Activated CD4-positive, alpha-beta memory T cell treated with anti-CD3 and anti-CD28 coated beads for 36 hours (primary cell): ENCODE results near the gene FSIP1. TPM values are rescaled to one million over a fixed set of nuclear protein-coding genes. Genes with fewer than 3 reads are reported as not detected.

Experiments used
- CTCF ChIA-PET: fragments of 350-600 bp; sonication (Branson Sonifier 250); formaldehyde crosslinking; loops from one replicate; lab custom pipeline; 2021; ENCODE audit warnings: antibody characterized with exemption, inconsistent platforms; lab: Charles Lee
- POLR2A ChIA-PET: fragments of 350-600 bp; sonication (Branson Sonifier 250); formaldehyde crosslinking; loops from one replicate; lab custom pipeline; 2021; ENCODE audit warnings: antibody characterized with exemption; lab: Charles Lee
- DNase-seq: peaks from one replicate; pipeline ENCODE4 v3.0.0-alpha.2; 2020
- H3K27ac Mint-ChIP-seq: one replicate; pipeline ENCODE4 v1.8.0; 2021; ENCODE audit warnings: mixed read lengths
- H3K27me3 Mint-ChIP-seq: one replicate; pipeline ENCODE4 v1.8.0; 2021; ENCODE audit warnings: mixed read lengths
- H3K36me3 Mint-ChIP-seq: one replicate; pipeline ENCODE4 v1.8.0; 2021; ENCODE audit warnings: mixed read lengths
- H3K4me1 Mint-ChIP-seq: one replicate; pipeline ENCODE4 v1.8.0; 2021; ENCODE audit warnings: low read depth, mixed read lengths
- H3K4me3 Mint-ChIP-seq: one replicate; pipeline ENCODE4 v1.8.0; 2021; ENCODE audit warnings: mild to moderate bottlenecking, mixed read lengths
- H3K9me3 Mint-ChIP-seq: one replicate; pipeline ENCODE4 v1.8.0; 2021; ENCODE audit warnings: mixed read lengths
- intact Hi-C: fragments of 100-400 bp; cut with micrococcal nuclease; formaldehyde crosslinking; loops from one replicate; pipeline ENCODE4 v1.15.1; 2023
- total RNA-seq, 2 experiments: library from RNA; stranded (reverse); gene quantifications; one replicate each; pipeline ENCODE4 v1.2.3, GENCODE V29; 2021

Gene FSIP1
- total RNA-seq, 2 experiments from 2014 or later = 0.29 to 0.68 TPM

DNA sequence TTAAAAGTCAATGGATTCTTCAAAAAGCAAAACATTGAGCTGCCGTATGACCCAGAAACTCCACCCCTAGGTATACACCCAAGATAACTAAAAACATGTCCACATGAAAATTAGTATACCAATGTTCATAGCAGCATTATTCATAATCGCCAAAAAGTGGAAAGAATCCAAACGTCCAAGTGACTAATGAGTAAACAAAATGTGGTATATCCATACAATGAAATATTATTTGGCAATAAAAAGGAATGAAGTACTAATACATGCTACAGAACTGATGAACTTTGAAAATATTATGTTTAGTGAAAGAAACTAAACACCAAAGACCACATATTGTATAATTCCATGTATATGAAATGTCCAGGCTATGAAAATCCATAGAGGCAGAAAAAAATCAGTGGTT lies 123.9 kb downstream of the FSIP1 start:
- CTCF ChIA-PET = interaction anchor here (1.1 kb wide), 1 partner anchor 27 kb away, joined by 3 read pairs; no protein-coding TSS in a partner anchor
- intact Hi-C loops = no loop called here
- no peaks in the 10 kb centered on the region for H3K36me3 Mint-ChIP-seq
- H3K27me3 Mint-ChIP-seq = peaks cover 5% of the 10 kb centered on the region
- no peak for DNase-seq
- H3K4me1 Mint-ChIP-seq = no peaks in the 10 kb centered on the region
- no peak overlapping the region for H3K27ac Mint-ChIP-seq
- POLR2A ChIA-PET = no interaction called here
- H3K4me3 Mint-ChIP-seq = no peak overlapping the region
- no peaks in the 10 kb centered on the region for H3K9me3 Mint-ChIP-seq

GRCh38 chr15:39657668-39658067 lies 125.0 kb downstream of the FSIP1 start:
- H3K9me3 Mint-ChIP-seq = no peaks in the 10 kb centered on the region
- intact Hi-C loops = no loop called here
- no peaks in the 10 kb centered on the region for H3K4me1 Mint-ChIP-seq
- no peak overlapping the region for H3K4me3 Mint-ChIP-seq
- no peak overlapping the region for H3K27ac Mint-ChIP-seq
- no peaks in the 10 kb centered on the region for H3K36me3 Mint-ChIP-seq
- ChIA-PET CTCF (interaction anchor here (0.6 kb wide), 1 partner anchor 458 kb away, joined by 3 read pairs; no protein-coding TSS in a partner anchor), POLR2A (no interaction called here)
- peaks cover 5% of the 10 kb centered on the region for H3K27me3 Mint-ChIP-seq
- DNase-seq = no peak

DNA sequence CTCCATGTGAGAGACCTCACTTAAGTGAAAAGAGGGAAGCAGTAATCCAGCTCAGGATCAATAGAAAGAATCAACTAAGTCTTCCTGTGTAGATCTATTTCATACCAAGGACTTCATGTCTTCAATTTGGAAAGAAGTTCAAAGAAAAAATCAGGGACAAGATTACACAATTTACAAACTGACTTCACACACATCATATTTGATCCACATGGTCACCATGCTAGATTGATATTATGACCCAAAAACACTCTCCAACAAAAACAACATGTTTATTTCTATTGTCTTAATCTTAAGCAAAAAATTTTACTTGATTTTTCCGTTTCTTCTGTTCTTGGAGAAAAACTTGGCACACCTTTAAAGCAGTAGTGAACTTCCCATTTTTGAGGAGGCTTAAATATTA lies 125.5 kb downstream of the FSIP1 start:
- Mint-ChIP-seq H3K4me3 (no peak overlapping the region), H3K4me1 (no peaks in the 10 kb centered on the region), H3K27ac (no peak overlapping the region), H3K27me3 (peaks cover 5% of the 10 kb centered on the region), H3K36me3 (no peaks in the 10 kb centered on the region), H3K9me3 (no peaks in the 10 kb centered on the region)
- DNase-seq = no peak
- ChIA-PET CTCF (no interaction called here), POLR2A (no interaction called here)
- intact Hi-C loops = no loop called here

DNA sequence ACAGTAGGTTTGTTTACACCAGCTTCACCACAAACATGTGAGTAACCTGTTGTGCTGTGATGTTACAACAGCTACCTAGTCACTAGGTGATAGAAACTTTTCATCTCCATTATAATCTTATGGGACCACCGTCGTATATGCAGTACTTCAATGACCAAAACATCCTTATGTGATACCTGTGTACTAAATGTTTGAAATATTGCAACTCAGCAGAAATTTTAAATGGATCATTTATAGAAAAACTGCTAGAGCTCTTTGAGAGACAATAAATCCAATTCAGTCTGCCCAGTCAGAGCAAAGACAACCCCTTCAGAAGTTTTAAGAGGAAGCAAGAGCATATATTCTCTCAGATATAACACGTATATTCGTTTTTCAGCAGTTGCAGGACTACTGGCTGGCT lies 128.3 kb downstream of the FSIP1 start:
- Mint-ChIP-seq H3K4me1 (no peaks in the 10 kb centered on the region), H3K36me3 (no peaks in the 10 kb centered on the region)
- intact Hi-C loops = no loop called here

GRCh38 chr15:39651881-39652280 lies 130.8 kb downstream of the FSIP1 start:
- H3K4me1 Mint-ChIP-seq = no peaks in the 10 kb centered on the region
- CTCF ChIA-PET = no interaction called here
- intact Hi-C loops = no loop called here
- H3K27me3 Mint-ChIP-seq = no peaks in the 10 kb centered on the region
- H3K36me3 Mint-ChIP-seq = no peaks in the 10 kb centered on the region
- H3K4me3 Mint-ChIP-seq = no peak overlapping the region
- no peak overlapping the region for H3K27ac Mint-ChIP-seq
- H3K9me3 Mint-ChIP-seq = no peaks in the 10 kb centered on the region
- POLR2A ChIA-PET = no interaction called here
- no peak for DNase-seq

More for the DNA sequence above, 128.3 kb downstream of the FSIP1 start:
- Mint-ChIP-seq H3K27ac (no peak overlapping the region), H3K4me3 (no peak overlapping the region), H3K27me3 (peaks cover 5% of the 10 kb centered on the region), H3K9me3 (no peaks in the 10 kb centered on the region)
- ChIA-PET POLR2A (no interaction called here), CTCF (interaction anchor here (0.5 kb wide), 1 partner anchor 133 kb away, joined by 4 read pairs; no protein-coding TSS in a partner anchor)
- DNase-seq = no peak

GRCh38 chr15:39651295-39651694 lies 131.3 kb downstream of the FSIP1 start:
- intact Hi-C loops = no loop called here
- Mint-ChIP-seq H3K36me3 (no peaks in the 10 kb centered on the region), H3K4me3 (no peak overlapping the region), H3K27me3 (no peaks in the 10 kb centered on the region), H3K4me1 (no peaks in the 10 kb centered on the region), H3K27ac (no peak overlapping the region), H3K9me3 (no peaks in the 10 kb centered on the region)
- DNase-seq = no peak
- ChIA-PET CTCF (no interaction called here), POLR2A (no interaction called here)

GRCh38 chr15:39649757-39650156 lies 132.9 kb downstream of the FSIP1 start:
- no peak overlapping the region for H3K4me3 Mint-ChIP-seq
- no peak for DNase-seq
- no peaks in the 10 kb centered on the region for H3K4me1 Mint-ChIP-seq
- POLR2A ChIA-PET = no interaction called here
- no peaks in the 10 kb centered on the region for H3K27me3 Mint-ChIP-seq
- CTCF ChIA-PET = interaction anchor here (1.1 kb wide), 1 partner anchor 36 kb away, joined by 4 read pairs; no protein-coding TSS in a partner anchor
- intact Hi-C loops = no loop called here
- no peaks in the 10 kb centered on the region for H3K9me3 Mint-ChIP-seq
- H3K36me3 Mint-ChIP-seq = no peaks in the 10 kb centered on the region
- no peak overlapping the region for H3K27ac Mint-ChIP-seq

DNA sequence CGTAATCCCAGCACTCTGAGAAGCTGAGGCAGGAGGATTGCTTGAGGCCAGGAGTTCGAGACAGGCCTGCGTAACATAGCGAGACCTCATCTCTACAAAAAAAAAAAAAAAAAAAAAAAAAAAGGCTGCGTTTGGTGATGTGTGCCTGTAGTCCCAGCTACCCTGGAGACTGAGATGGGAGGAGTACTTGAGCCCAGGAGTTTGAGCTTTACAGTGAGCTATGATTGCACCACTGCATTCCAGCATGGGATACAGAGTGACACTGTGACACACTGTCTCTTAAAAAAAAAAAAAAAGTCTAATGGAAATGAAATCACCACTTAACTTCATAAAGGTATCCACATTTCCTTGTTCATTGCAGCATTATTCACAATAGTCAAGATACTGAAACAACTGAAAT lies 136.2 kb downstream of the FSIP1 start:
- intact Hi-C loops = no loop called here
- peaks cover 18% of the 10 kb centered on the region for H3K4me1 Mint-ChIP-seq
- H3K9me3 Mint-ChIP-seq = no peaks in the 10 kb centered on the region
- POLR2A ChIA-PET = no interaction called here
- no peak overlapping the region for H3K4me3 Mint-ChIP-seq
- no peaks in the 10 kb centered on the region for H3K36me3 Mint-ChIP-seq
- no peak overlapping the region for H3K27ac Mint-ChIP-seq
- H3K27me3 Mint-ChIP-seq = no peaks in the 10 kb centered on the region
- CTCF ChIA-PET = no interaction called here
- no peak for DNase-seq

DNA sequence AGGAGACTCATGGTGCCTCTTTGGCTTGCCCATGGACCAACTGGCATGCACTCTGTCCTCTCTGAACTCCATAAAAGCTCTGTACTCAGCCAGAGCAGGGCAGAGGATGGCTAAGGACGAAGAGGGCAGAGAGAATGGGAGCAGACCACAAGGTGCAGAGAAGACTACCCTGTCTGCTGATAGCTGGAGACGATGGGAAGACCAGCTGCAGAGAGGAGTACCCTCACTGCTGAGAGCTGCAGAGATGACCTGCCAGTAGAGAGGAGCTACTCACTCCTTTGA lies 136.7 kb downstream of the FSIP1 start:
- Mint-ChIP-seq H3K4me3 (no peak overlapping the region), H3K27ac (no peak overlapping the region), H3K27me3 (no peaks in the 10 kb centered on the region), H3K9me3 (no peaks in the 10 kb centered on the region), H3K36me3 (no peaks in the 10 kb centered on the region), H3K4me1 (peaks cover 23% of the 10 kb centered on the region)
- ChIA-PET CTCF (no interaction called here), POLR2A (no interaction called here)
- intact Hi-C loops = no loop called here
- DNase-seq = no peak

DNA sequence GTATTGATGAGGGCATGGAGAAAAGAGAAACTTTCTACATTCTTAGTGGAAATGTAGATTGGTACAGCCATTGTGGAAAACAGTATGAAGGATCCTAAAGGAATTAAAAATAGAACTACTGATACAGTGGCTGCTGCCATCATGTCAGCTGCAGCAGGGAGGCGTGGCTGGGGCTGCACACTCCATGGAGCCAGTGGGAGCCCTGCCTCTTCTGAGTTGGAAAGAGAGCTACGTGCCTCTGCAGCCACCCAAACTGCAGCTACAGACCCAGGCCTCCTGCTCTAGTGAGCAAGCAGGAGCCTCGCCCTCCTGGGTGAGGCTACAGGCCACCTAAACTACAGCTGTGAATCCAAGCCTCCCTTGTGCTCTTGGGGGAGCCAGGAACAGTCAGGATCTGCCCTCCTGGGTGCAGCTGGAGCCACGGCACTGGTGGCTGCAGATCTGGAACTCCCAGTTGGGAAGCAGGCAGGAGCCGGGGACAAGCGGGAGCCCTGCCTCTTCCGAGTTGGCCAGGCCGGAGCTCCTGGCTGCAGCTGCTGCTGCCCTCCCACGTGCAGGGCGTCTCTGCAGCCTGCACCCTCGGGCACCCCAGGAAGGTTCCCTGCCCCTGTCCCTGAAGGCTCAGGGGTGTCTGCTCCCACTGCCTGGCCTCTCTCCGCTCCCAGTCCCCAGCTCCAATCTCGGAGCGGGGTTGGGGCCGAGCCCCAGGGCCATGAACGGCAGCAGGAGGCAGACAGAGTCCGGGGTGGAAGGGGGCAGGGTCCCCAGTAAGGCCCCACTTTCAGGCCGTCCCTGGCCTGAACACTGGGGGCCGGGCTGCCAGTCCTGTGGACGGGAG lies 137.3 kb downstream of the FSIP1 start:
- Mint-ChIP-seq H3K36me3 (no peaks in the 10 kb centered on the region), H3K4me1 (peaks cover 26% of the 10 kb centered on the region), H3K9me3 (no peaks in the 10 kb centered on the region), H3K27ac (no peak overlapping the region), H3K4me3 (no peak overlapping the region), H3K27me3 (no peaks in the 10 kb centered on the region)
- intact Hi-C loops = no loop called here
- ChIA-PET CTCF (interaction anchor here (1.4 to 1.6 kb wide), 2 partner anchors 10 to 40 kb away, joined by 3 to 4 read pairs; no protein-coding TSS in a partner anchor), POLR2A (interaction anchor here (0.6 to 2.0 kb wide), 2 partner anchors 15 to 51 kb away, joined by 3 to 7 read pairs; no protein-coding TSS in a partner anchor)
- DNase-seq = no peak

DNA sequence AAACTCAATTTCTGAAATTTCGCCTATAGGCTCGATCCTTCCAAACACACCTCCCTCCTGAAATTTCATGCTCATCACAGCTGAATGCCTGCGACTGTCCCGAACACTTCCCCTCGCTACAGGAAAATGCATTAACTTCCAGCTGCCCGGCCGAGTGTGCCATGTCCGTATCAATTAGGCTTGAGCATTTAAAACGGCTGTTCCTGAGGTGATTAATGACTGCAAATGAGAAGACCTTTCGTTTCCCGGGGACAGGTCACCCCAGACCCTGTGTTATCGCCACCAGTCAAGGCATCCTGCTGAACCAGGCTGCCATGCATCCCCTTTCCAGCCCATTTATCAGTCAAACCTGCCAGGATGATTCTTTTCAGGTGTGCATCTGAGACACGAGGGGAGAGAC lies 138.5 kb downstream of the FSIP1 start:
- Mint-ChIP-seq H3K27ac (no peak overlapping the region), H3K4me3 (no peak overlapping the region), H3K36me3 (no peaks in the 10 kb centered on the region), H3K4me1 (peaks cover 26% of the 10 kb centered on the region), H3K27me3 (no peaks in the 10 kb centered on the region), H3K9me3 (no peaks in the 10 kb centered on the region)
- POLR2A ChIA-PET = interaction anchor here (2.0 kb wide), 2 partner anchors 14 to 20 kb away, joined by 5 to 7 read pairs; no protein-coding TSS in a partner anchor
- CTCF ChIA-PET = interaction anchor here (0.6 to 1.6 kb wide), 5 partner anchors 9 to 64 kb away, joined by 3 to 4 read pairs (median 3); no protein-coding TSS in a partner anchor
- intact Hi-C loops = no loop called here
- no peak for DNase-seq

DNA sequence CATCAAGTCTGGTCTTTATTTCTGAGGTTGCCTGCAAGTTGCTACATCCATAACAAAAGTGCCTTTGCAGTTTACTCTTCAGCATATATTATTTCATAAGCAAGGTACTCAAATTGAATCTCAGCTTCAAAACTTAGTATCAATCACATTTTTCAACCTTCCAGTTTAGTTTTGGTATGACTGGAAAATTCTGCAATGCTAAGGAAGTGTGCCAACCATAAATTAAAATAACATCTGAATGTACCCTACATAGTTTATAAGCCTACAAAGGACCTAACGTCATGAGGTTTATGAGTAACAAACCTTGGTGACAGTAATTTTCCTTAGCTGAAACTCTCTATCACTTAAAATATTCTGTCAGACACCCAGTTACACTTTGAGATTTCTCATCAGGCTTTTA lies 138.9 kb downstream of the FSIP1 start:
- H3K27ac Mint-ChIP-seq = no peak overlapping the region
- H3K36me3 Mint-ChIP-seq = no peaks in the 10 kb centered on the region
- H3K27me3 Mint-ChIP-seq = no peaks in the 10 kb centered on the region
- H3K4me3 Mint-ChIP-seq = no peak overlapping the region
- no peak for DNase-seq
- CTCF ChIA-PET = interaction anchor here (0.6 to 1.4 kb wide), 4 partner anchors 15 to 42 kb away, joined by 3 read pairs; no protein-coding TSS in a partner anchor
- no peaks in the 10 kb centered on the region for H3K9me3 Mint-ChIP-seq
- intact Hi-C loops = loop anchor here (1.0 kb wide), 2 partner anchors 14 to 20 kb away; no protein-coding TSS in a partner anchor
- POLR2A ChIA-PET = interaction anchor here (2.0 kb wide), 2 partner anchors 14 to 20 kb away, joined by 5 to 7 read pairs; no protein-coding TSS in a partner anchor
- H3K4me1 Mint-ChIP-seq = peaks cover 26% of the 10 kb centered on the region
